Stimulated activated CD4-positive, alpha-beta T cell treated with anti-CD3 and anti-CD28 coated beads, TNF-alpha, amount 100 ng/mL, for 4 hours (primary cell): ENCODE measurements around the gene SERPINB4.

Source experiments
- DNase-seq, 3 experiments: peaks; one replicate each; pipeline ENCODE4 v3.0.0-alpha.2; 2020; ENCODE audit warnings: low read depth in 3 of 3

Gene SERPINB4

DNA sequence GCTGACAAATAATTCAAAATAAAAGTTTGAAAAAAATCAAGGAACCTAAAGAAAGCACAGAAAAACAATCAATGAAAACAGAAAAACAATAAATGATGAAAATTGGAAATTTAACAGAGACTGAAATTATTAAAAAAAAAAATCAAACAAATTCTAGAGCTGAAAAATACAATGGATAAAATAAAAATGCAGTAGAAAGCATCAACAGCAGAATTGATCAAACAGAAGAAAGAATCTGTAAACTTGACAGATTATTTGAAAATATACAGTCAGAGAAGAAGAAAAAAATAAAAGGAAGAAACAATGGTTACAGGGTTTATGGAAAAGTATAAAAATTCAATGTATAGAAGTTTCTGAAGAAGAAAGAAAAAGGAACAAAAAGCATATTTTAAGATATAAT is 16.2 kb downstream of the SERPINB4 start:
- no peak for DNase-seq

DNA sequence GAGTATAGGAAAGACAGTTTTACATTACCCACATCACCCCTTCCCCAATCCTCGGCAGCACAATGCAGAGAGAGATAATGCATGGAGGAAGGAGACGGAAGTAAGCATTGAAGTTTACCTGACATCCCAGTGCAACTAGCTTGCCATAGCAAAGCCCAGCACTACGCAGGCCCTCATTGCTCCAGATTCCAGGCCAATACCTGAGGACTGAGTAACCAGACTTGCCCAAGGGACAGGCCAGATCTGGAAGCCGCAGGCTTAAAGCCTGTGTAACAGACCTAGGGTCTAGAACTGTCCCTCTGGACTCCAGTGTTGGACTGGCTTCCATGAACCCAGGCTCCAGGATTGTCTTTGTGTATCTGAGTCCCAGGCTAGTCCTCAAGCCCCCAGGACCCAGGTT is 17.6 kb downstream of the SERPINB4 start:
- DNase-seq: no peak

DNA sequence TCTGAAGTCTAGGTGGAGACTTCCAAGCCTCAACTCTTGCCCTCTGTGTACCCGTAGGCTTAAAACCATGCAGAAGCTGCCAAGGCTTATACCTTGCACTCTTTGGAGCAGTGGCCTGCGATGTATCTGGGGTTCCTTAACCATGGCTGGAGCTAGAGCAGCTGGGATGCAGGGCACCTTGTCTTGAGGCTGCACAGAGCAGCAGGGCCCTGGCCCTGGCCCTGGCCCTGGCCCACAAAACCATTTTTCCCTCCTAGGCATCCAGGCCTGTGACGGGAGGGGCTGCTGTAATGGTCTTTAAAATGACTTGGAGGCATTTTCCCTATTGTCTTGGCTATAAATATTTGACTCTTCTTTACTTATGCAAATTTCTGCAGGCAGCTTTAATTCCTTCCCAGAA is 19.2 kb downstream of the SERPINB4 start:
- no peak for DNase-seq

DNA sequence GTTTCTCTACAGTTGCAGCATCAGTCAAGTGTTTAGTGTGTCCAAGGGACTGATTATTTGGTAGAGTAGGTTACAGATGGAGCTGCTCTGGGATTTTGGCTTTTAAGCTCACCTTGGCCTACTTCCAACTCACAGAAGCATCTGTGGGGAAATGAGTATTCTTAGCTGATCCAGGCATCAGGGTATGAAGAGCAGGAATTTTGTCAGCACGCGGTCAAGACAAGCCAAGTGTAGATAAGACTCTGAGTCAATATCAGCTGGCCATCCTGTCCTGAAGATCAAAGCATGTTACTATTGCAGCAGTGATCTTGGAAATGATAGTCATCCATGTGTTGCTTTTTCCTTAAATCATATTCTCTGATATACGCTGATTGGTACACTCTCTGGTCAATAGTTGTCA is 24.4 kb downstream of the SERPINB4 start:
- no peak for DNase-seq

DNA sequence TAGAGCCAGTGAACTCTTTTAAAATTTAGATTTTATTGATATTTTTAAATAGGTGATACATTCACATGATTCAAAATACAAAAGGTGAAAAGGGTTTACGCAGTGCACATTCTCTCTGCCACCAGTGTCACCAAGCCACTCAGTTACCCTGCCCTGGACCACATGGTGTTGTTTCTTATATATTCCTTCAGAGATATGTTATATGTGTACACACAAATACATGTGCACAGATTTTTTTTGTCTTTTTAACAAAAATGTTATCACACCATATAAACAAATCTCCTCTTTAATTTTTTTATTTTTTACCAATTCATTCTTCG is 26.2 kb downstream of the SERPINB4 start:
- no peak for DNase-seq

DNA sequence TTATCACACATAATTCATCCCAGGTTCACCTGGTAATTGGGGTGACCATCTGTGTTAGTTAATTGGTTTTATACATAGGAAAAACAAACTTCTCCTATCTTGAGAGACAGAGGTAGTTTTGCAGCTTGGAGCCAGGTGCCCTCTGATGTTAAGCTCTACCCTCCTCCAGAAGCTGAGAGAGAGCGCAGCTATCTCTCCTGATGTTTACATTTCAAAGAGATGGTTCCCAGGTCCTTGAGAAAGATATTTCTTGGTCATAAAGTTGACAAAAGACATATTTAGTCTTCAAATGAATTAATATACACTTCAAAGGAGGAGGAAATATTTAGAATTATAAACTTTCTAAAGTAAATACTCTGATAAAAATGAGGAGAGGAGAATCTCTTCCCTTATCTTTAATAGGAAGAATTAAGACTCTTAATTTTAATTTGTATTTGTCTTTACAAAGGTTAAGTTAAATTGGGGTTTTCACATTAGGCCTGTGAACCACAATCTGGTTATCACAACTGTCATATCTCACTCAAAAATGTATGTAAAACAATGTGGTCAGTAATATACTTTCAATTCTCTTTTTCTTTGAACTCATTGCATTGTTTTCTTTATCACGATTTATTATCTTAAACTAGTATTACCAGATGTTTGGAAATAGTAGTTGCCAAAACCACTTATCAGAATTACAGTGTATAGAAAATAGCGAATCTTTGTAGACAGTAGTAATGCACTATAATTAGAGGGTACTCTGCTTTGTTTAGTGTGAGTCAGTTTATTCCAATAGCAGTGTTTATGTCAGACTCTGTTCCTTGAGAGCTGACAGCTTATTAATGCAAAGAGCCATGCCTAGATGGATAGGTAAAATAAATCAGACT is 26.8 kb downstream of the SERPINB4 start:
- DNase-seq: no peak

DNA sequence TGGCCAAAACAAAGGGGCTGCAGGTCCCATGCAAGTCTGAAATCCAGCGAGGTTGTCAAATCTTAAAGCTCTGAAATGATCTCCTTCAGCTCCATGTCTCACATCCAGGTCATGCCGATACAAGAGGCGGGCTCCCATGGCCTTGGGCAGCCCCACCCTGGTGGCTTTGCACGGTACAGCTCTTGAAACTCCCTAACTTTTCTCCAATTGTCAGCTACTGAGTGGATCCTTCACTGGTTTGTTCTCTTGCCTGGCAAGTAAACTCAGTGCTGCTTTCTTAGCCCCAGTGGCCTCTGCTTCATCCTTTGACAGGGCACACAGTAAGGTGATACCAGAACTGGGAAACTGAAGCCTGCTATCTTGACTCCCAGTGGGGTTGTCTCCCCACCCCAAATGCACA is 30.6 kb downstream of the SERPINB4 start:
- no peak for DNase-seq

DNA sequence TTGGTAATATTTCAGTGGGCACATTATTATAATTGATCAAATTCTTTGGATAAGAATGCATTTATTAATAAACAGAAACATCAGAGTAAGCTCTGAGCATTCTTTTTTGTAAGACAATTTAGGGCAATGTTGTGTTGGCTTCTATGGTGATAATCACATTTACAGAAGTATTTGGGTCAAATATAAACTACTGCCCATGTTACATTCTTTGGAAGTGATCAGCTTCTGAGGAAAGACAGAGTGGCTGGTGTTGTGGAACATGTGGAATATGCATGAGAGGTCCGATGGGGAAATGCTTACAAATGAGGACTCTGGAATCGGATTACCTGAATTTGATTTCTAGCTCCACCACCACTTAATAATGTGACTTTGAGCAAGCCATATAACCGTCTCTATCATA is 37.5 kb downstream of the SERPINB4 start:
- no peak for DNase-seq

DNA sequence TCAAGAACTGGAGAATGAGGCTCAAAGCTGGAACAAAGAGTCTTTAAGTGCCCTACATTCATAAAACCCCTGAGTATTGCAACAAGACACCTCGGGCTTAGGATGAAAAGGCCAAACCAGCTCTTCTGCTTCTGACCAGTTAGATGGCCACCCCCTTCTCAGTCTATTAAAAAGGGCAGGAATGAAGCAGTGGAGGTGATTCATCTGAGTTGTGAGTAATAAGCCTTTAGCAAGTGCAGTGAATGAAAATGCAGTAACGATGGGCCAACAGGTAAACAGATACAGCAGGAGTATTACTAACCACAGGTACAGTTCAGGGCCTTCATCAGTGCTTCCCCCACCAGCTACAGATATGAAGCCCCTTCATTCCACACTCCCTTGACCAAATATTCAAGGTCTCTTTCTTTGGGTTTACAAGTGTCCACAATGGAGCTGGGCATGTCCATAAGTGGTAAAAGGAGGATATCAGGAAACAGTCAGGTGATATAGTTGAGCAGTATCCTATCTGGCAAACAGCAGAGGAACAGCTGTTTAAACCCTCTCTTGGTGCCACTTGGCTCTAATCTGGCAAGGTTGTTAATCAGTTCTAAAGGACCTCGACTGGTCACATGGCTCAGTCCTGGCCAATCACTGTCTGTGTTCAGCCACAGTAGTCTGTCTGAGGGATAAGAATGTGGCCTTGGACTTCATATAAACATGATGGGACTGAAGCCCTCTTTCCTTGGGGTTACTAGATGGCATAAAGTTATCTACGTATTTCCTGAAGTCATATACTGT is 39.1 kb downstream of the SERPINB4 start:
- no peak for DNase-seq

DNA sequence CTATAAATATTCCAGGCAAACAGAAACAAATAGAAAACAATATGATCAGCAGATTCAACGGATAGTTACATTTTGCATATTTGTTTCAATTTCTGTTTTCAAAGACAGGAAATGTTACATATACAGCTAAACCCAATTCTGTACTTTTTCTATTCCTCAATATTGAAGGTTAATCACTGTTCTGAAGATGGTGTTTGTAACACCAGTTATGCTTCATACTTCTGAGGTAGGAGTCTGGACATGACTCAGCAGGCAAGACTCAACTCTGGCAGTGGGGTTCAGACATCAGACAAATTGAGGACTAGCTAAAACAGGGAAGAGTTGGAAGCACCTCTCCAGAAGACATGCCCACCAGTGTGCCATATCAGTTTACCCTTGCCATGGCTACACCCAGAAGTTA is 40.3 kb downstream of the SERPINB4 start:
- no peak for DNase-seq

DNA sequence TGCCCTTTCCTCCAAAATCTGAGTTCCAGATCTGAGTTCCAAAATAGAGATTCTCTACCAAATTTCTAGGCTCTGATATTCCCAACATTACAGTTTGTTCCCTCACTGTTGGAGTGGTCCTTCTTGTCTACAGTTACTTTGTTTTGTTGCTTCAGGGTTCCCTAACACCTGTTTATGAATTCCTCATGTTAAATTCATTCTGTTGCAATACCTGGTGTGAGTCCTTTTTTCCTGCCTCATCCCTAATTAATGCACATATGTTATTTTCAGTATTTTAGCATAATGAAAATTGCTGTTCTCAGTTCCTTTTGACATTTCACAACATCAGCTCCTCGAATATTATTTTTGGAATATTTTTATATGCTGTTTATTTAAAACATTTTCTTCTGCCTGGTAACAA is 40.7 kb downstream of the SERPINB4 start:
- no peak for DNase-seq

DNA sequence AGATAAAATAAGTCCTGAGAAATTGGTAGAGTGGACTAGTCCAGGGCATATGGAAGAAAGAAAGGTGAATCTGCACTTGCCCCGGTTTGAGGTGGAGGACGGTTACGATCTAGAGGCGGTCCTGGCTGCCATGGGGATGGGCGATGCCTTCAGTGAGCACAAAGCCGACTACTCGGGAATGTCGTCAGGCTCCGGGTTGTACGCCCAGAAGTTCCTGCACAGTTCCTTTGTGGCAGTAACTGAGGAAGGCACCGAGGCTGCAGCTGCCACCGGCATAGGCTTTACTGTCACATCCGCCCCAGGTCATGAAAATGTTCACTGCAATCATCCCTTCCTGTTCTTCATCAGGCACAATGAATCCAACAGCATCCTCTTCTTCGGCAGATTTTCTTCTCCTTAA is 47.1 kb downstream of the SERPINB4 start:
- no peak for DNase-seq

DNA sequence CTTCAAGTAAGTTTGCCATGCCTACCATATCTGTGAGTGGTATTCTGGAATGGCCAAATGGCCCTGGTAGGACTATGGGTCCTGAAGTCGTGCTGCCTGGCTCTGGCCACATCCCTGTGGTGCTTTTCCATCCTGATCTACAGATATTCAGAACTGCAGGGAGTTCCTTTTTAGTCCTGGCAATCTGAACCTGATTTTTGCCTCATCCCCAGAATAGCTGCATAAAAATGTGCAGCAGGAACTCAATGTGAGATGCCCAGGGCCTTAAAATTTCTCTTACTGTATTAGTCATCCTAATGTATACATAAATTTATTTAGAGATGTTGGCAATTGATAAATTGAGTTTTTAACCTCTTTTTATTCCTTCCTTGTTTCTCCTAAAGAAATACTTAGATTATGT is 51.6 kb downstream of the SERPINB4 start:
- DNase-seq: no peak

DNA sequence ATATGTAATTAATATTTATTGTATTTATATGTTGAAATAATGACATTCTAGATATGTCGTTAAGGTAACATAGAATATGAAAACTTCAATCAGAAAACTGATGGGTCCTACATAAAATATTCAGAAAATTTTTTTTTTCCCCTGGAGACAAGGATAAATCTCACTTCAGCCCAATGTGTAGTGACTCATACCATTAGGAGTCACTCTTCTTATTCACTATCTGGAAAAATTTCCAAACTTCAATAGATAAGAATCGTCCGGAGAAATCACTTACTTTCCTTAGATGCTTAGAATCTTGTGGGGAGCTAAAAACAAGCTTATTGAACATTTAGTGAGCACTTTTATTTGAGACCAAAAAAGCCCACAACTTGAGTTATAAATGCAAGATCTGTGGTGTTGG is 52.3 kb downstream of the SERPINB4 start:
- no peak for DNase-seq

DNA sequence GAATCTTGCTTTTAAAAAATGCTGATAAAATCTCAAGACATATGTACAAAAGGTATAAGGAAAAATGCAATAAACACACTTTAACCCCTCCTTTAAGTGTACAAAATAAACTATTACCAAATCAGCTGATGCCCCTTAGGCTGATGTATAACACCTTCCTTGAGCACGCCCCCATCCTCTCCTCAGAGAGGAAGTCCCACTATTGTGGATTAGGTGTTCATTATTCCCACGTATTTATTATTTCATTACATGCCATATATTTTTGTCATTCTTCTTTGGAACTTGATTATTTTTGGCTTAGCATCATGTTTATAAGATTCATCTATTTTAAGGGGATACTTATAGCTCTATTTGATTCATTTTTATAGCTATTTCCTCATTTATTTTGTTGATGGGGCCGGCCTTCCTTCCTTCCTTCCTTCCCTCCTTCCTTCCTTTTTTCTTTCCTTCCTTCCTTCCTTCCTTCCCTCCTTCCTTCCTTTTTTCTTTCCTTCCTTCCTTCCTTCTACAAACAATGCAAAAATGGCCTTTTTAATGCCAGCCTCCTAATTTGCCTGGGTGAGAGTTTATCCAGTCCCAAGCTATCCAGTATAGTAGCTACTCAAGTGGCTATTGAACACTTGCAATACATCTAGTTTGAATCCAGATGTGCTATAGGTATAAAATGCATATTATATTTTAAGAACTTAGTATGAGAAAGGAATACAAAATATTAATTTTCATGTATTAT is 52.9 kb downstream of the SERPINB4 start:
- no peak for DNase-seq

DNA sequence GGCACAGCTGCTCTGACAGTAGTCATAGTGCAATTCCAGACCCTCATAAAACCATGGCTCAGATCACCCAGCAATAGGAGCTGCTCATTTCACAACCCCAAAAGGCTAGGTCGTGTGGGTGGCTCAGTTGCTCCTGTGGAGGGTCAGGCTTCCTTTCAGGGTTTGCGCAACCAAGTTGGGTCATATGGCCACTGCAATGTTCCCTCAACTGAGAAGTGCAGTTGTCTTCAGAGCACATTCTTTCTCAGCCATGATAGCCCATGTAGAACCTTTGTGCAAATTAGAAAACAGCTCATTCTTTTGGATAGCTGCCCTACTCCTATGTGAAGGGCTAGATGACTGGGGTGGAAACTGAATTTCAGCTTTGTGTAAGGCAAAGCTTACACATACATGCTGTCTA is 53.7 kb downstream of the SERPINB4 start:
- DNase-seq: no peak

DNA sequence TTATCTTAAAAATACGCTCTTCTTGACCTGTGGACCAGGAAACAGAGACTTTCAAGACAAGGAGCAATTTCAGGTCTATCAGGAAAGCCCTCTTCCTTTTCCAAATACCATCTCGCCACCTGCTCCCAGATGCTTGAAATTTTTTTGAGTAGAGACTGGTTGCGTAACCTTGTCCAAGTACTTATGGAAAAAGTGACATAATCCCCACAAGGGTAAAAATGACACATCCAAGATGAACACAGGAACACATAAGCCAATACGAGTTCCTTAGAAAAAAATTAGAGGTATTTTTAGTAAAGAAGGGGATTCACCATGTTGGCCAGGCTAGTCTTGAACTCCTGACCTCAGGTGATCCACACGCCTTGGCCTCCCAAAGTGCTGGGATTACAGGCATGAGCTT is 55.1 kb downstream of the SERPINB4 start:
- DNase-seq: no peak
